GM12878 (cell line): ENCODE data around the gene KHNYN.

Source experiments
- KAT2A ChIP-seq: conservative IDR thresholded peaks from 2 replicates; pipeline ENCODE4 v1.6.1; 2011; ENCODE audit warnings: low read depth, low read length; ENCODE audit not compliant: control insufficient read depth
- POLR2AphosphoS5 ChIP-seq: IDR thresholded peaks from 2 replicates; pipeline ENCODE4 v1.6.1; 2011; ENCODE audit warnings: mild to moderate bottlenecking, low read length, inconsistent platforms
- SP1 ChIP-seq: IDR thresholded peaks from one replicate; pipeline ENCODE4 v1.6.1; 2011; ENCODE audit warnings: low read depth, low read length

- TF ChIP-seq SP1 (no peak), POLR2AphosphoS5 (no peak), KAT2A (no peak)
Observed at GRCh38 chr14:24390701-24391468, 38.9 kb upstream of the KHNYN start.
